Nephron (organoid): Measurements from ENCODE around the gene STK32B.
A peak's percentile ranks its signal among the peaks of the same experiment; 100 is the strongest.

Source experiments
- H3K27ac Mint-ChIP-seq, 3 experiments: 2 replicates each; pipeline ENCODE4 v1.8.0; 2020; ENCODE audit warnings: mixed read lengths in 3 of 3, mild to moderate bottlenecking in 2 of 3, moderate library complexity in 1 of 3
- H3K27me3 Mint-ChIP-seq: 2 replicates; pipeline ENCODE4 v1.8.0; 2021; ENCODE audit warnings: low read depth, mild to moderate bottlenecking, moderate library complexity, mixed read lengths
- H3K36me3 Mint-ChIP-seq: 2 replicates; pipeline ENCODE4 v1.8.0; 2020; ENCODE audit warnings: low read depth, mixed read lengths
- H3K4me1 Mint-ChIP-seq: 2 replicates; pipeline ENCODE4 v1.8.0; 2020; ENCODE audit warnings: mixed read lengths
- H3K4me3 Mint-ChIP-seq, 3 experiments: 2 replicates each; pipeline ENCODE4 v1.8.0; 2020; ENCODE audit warnings: mild to moderate bottlenecking in 3 of 3, mixed read lengths in 3 of 3, moderate library complexity in 2 of 3
- H3K9me3 Mint-ChIP-seq: 2 replicates; pipeline ENCODE4 v1.8.0; 2020; ENCODE audit warnings: mixed read lengths
- CTCF ChIP-seq, 3 experiments: fragments of 200-600 bp; sonication (generic); IDR thresholded peaks; one replicate each; pipeline ENCODE4 v1.5.0; 2021; ENCODE audit warnings: antibody characterized with exemption in 3 of 3; ENCODE audit not compliant: unreplicated experiment in 3 of 3

The STK32B gene

DNA sequence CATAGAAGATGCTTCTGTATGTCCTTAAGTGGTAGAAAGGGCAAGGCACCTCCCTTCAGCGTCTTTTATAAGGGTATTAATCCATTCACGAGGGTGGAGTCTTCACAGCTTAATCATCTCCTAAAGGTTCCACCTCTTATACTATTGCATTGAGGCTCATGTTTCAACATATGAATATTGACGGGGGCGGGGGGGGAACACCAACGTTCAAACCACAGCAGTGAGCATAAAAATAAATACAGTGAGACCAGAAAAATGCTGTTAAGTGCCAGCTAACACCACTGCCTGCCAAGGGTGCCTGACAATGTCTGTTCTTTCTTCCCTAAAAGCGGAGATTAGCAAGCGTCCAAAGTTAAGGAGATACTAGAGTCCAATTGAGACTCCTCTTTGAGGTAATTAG, 323.3 kb downstream of the STK32B start:
- TF ChIP-seq CTCF (IDR thresholded peaks at IDR 0.05; ENCODE audit: unreplicated experiment in 3 of 3) = no peak
- Mint-ChIP-seq H3K36me3 (no peaks in the 10 kb centered on the region), H3K4me1 (no peaks in the 10 kb centered on the region), H3K27ac (no peak overlapping the region), H3K27me3 (peaks cover 21% of the 10 kb centered on the region), H3K4me3 (no peak overlapping the region), H3K9me3 (peaks cover 14% of the 10 kb centered on the region)

- H3K4me1 Mint-ChIP-seq = no peaks in the 10 kb centered on the region
- no peak overlapping the region for H3K27ac Mint-ChIP-seq
- no peak overlapping the region for H3K4me3 Mint-ChIP-seq
- no peaks in the 10 kb centered on the region for H3K36me3 Mint-ChIP-seq
- TF ChIP-seq CTCF (IDR thresholded peaks at IDR 0.05; ENCODE audit: unreplicated experiment in 3 of 3) = no peak
- H3K9me3 Mint-ChIP-seq = peaks cover 14% of the 10 kb centered on the region
- peaks cover 21% of the 10 kb centered on the region for H3K27me3 Mint-ChIP-seq
These were observed 323.7 kb downstream of the STK32B start for GRCh38 chr4:5374994-5375393.

DNA sequence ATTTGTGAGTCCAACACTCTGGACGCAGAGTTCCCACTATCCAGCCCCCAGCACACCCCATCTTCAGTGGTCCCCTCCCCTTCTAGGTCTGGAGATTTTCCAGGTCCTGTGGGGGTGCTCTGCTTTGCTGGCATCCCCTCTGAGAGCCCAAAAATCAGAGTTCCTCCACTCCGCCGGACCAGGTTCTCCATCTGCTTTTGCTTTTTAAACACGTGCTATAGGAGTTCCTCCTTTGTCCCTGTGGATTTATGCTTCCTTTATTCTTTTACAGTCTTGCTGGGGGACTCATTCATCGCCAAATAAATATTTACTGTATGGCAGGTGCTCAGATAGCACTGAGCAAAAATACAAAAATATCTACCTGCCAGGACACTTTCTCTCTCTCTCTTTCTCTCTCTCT, 324.7 kb downstream of the STK32B start:
- TF ChIP-seq CTCF (IDR thresholded peaks at IDR 0.05; ENCODE audit: unreplicated experiment in 3 of 3) = no peak
- Mint-ChIP-seq H3K27ac (no peak overlapping the region), H3K9me3 (peaks cover 12% of the 10 kb centered on the region), H3K36me3 (no peaks in the 10 kb centered on the region), H3K27me3 (peaks cover 21% of the 10 kb centered on the region), H3K4me1 (peaks cover 2% of the 10 kb centered on the region), H3K4me3 (no peak overlapping the region)

DNA sequence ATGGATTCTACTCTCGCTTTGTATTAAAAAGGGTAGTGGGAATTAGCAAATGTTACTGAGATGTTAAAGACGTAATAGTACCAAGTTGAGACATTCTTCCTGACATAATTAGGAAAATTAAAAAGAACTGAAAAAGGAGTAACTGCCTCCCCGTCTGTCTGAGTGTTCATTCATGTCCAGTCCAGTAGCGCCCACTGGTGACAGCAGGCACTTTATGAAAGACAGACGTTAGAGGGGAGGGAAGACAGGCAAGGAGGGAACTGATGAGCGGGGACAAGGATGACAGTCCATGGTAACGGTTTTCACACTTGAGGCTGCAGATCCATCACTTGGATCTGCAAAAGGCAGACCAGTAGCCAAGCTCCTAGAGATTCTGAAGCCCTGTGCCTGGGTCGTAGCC, 326.7 kb downstream of the STK32B start:
- Mint-ChIP-seq H3K27me3 (peaks cover 21% of the 10 kb centered on the region), H3K4me3 (no peak overlapping the region), H3K36me3 (no peaks in the 10 kb centered on the region), H3K9me3 (peaks cover 11% of the 10 kb centered on the region), H3K4me1 (peaks cover 21% of the 10 kb centered on the region), H3K27ac (no peak overlapping the region)
- no peak for TF ChIP-seq CTCF (IDR thresholded peaks at IDR 0.05; ENCODE audit: unreplicated experiment in 3 of 3)

- peaks cover 7% of the 10 kb centered on the region for H3K9me3 Mint-ChIP-seq
- TF ChIP-seq CTCF (IDR thresholded peaks at IDR 0.05; ENCODE audit: unreplicated experiment in 3 of 3) = no peak
- no peak overlapping the region for H3K4me3 Mint-ChIP-seq
- peaks cover 21% of the 10 kb centered on the region for H3K4me1 Mint-ChIP-seq
- no peak overlapping the region for H3K27ac Mint-ChIP-seq
- H3K27me3 Mint-ChIP-seq = peaks cover 14% of the 10 kb centered on the region
- no peaks in the 10 kb centered on the region for H3K36me3 Mint-ChIP-seq
These were observed 328.6 kb downstream of the STK32B start for GRCh38 chr4:5379895-5380294.

DNA sequence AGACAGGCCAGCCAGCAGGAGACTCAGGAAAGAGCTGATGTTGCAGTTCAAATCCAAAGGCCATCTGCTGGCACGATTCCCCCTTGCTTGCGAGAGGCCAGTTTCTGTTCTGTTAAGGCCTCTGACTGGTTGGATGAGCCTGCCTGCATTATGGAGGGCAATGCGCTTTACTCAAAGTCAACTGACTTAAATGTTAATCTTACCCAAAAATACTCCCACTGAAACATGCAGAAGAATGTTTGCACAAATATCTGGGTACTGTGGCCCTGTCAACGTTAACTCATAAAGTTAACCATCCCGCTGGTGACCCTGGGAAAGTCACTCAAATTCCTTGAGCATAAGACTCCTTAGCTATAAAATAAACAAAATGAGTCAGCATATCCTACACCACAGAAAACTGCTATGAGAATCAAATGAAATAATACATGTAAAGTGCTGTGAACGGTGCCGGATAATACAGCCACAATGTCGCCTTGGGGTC, 330.7 kb downstream of the STK32B start:
- peaks cover 2% of the 10 kb centered on the region for H3K9me3 Mint-ChIP-seq
- peak overlapping the region; percentile 72 to 85 (median 80) for H3K27ac Mint-ChIP-seq
- no peak for TF ChIP-seq CTCF (IDR thresholded peaks at IDR 0.05; ENCODE audit: unreplicated experiment in 3 of 3)
- peaks cover 31% of the 10 kb centered on the region for H3K4me1 Mint-ChIP-seq
- H3K36me3 Mint-ChIP-seq = no peaks in the 10 kb centered on the region
- H3K27me3 Mint-ChIP-seq = peaks cover 4% of the 10 kb centered on the region
- H3K4me3 Mint-ChIP-seq = no peak overlapping the region
